ENCODE measurements around the gene CRYL1.
A peak's percentile ranks its signal among the peaks of the same experiment; 100 is the strongest.
"Not testable (repeated sequence)": the region's sequence is repeated elsewhere in the genome, so short reads cannot be mapped to it uniquely, and the experiment has no call there.

Gene CRYL1

GRCh38 chr13:20448470-20448869, 77.2 kb downstream of the CRYL1 start:
- DNase-seq (ENCODE audit: low spot score): no peak

DNA sequence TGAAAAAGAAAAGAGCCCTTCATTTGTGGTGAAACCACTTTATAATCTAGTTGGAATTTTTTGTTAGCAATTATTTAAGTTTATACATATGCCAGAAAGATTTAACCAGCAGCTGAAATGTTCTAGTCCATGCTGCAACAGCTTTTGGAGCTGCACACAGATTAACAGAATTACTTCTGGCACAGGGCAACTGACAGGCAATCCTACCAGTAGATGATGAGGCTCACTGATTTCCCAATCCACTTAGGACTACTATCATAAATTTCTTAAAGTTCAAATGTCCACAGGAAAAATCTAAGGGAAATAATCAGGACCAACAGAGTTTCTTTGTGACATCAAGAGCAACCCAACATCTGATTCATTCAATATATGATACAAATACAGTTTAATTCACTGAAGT, 78.8 kb downstream of the CRYL1 start:
- no peak for DNase-seq (ENCODE audit: low spot score)

DNA sequence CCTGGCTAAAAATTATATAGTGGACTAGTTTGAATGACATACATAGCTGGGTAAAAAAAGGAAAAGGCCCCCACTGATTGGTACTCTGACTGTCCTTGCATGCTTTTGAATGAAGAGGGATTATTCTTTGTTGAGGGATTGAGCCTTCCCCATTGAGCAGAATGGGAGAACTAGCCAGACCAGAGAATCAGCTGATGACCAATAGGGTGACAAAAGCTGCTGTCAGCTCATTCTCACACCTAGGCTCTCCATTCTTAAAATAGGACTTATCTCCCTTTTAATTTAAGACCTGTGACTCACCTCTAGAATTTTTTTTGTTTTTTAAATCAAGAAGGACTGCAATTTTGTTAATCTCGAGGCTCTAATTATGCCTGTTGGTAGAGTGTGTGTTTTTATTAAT, 79.3 kb downstream of the CRYL1 start:
- DNase-seq (ENCODE audit: low spot score): no peak

- no peak for DNase-seq (ENCODE audit: low spot score)
Observed at GRCh38 chr13:20442798-20443381, 82.8 kb downstream of the CRYL1 start.

- DNase-seq (ENCODE audit: low spot score): no peak
Observed at GRCh38 chr13:20442375-20442774, 83.3 kb downstream of the CRYL1 start.

DNA sequence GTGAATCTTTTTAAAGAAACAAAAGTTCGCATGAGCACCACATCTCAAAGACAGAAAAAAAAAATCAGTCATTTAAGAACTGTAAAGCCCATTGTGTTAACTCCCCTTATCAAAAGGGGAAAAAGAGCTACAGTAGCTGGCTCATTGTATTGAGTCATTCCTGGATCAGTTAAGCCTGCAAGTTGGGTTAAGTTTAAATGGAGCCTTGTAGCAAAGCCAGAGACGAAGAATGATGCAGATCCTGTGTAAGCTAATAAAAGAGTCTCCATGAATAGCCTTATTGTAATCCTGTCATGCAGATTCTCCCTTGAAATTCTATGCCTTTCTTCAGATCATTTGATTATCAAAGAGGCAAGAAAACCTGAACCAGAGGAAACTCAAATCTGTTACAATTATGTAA, 83.8 kb downstream of the CRYL1 start:
- DNase-seq (ENCODE audit: low spot score): peak; percentile 64

DNA sequence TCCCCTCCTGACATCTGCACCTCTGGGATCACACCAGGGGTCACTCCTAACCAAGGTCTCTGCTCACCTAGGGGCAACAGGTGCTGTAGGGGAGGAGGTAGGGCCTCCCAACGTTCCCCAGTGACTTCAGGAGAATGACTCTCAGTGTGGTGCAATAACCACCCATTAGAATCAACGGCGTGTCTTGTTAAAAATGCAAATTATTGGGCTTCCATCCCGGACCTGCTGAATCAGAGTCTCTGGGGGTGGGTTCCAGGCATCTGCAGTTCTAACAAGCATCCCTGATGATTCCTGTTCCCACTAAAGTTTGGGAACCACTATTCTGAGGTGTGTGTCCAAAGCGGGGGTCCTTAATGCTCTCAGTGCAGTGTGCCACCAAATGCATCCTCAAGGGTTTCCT, 84.6 kb downstream of the CRYL1 start:
- DNase-seq (ENCODE audit: low spot score): peak; percentile 65

DNA sequence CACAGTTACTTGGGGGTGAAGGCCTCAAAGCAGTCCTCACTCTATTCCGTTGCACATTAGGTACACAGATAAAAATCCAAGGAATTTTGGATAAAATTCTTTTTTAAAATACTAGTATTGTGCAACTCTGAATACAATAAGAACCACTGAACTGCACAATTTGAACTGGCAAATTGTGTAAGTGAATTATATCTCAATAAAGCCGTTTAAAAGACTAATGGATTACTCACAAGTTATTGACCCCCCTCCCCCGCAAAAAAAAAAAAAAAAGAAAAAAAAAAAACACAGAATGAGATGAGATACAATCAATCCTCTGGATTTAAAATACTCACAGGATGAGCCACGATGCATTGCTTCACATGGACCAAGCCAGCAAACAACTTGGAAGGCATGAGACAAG, 86.4 kb downstream of the CRYL1 start:
- DNase-seq (ENCODE audit: low spot score): no peak

- DNase-seq (ENCODE audit: low spot score): no peak
Observed at GRCh38 chr13:20438801-20439200, 86.9 kb downstream of the CRYL1 start.

GRCh38 chr13:20436505-20436904, 89.2 kb downstream of the CRYL1 start:
- DNase-seq (ENCODE audit: low spot score): peak; percentile 62

GRCh38 chr13:20435616-20436368, 89.9 kb downstream of the CRYL1 start:
- DNase-seq (ENCODE audit: low spot score): no peak

DNA sequence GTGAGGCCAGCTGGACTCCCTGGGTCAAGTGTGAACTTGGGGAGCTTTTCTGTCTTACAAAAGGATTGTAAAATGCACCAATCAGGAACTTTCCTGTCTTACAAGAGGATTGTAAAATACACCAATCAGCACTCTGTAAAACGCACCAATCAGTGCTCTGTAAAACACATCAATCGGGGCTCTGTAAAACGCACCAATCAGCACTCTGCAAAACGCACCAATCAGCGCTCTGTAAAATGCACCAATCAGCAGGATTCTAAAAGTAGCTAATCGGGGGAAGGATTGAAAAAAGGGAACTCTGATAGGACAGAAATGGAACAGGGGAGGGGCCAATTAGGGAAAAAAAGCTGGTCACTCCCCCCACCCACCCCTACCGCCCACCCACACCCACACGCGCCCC, 91.4 kb downstream of the CRYL1 start:
- DNase-seq (ENCODE audit: low spot score): not testable (repeated sequence)

DNA sequence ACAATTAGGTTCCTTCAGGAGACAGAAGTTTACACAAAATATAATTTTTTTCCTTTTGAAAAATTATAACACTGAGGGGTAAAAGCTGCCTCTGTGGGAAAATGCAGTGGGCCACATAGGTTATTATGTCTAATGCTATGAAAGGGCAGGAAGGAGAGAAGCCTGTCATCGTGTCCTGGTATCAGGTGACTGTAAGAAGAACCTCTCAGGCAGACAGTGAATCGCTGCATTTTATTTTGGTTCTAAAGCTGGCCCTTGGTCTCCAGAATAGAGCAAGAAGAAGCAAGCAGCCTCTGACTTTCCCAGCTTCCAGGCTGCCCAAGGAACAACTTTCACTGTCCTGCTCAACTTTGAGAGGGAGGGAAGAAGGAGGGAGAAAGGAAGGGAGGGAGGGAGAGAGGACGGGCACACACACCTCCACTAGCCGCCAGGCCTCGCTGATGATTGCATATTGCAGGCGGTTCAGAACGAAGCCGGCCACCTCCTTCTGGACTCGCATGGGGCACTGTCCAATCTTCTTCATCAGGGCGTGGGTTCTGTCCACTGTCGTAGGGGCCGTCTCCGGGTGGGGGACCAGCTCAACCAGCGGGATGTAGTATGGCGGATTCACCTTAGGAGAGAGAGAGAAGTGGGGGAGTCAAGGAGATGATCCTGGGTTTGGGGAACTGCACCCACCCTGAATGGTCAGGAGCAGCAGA, 93.8 kb downstream of the CRYL1 start:
- no peak for DNase-seq (ENCODE audit: low spot score)

DNA sequence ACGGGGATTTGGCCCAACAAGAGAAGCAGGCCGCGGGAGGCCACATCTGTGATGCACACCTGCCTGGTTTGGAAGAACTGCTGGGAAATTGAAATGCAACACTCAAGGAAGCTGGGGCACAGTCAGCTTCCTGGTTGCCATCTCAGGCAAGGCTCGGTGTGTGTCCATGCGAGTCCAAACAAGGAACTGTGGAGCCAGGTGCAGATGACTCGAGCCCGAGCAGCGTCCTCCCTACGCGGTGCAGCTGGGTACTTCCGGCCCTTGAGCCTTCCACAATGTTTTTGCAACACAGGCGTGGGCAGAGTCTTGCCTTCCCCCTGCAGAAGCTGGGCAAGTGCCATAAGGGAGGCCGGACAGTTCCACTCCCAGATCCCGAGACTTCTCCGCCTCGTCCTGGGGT, 94.6 kb downstream of the CRYL1 start:
- DNase-seq (ENCODE audit: low spot score): no peak

DNA sequence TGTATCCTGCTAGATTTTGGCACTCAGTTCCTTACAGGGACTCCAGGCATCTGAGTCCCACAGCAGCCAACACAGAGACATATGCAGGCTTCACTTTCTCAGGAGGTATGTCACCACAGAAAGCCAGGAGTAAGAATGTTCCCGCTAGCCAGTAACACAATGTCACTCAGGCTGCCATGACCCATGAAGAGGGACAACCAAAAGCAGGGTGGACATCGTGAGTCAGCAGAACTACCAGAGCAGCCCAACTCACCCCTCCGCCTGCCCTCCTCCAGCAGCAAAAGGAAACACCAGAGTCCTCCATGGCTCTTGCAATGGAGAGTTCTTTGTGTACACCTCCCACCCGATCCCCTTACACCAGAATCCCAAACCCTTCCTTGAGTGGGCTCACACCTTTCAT, 95.4 kb downstream of the CRYL1 start:
- no peak for DNase-seq (ENCODE audit: low spot score)

GRCh38 chr13:20429682-20430081, 96.0 kb downstream of the CRYL1 start:
- DNase-seq (ENCODE audit: low spot score): no peak

DNA sequence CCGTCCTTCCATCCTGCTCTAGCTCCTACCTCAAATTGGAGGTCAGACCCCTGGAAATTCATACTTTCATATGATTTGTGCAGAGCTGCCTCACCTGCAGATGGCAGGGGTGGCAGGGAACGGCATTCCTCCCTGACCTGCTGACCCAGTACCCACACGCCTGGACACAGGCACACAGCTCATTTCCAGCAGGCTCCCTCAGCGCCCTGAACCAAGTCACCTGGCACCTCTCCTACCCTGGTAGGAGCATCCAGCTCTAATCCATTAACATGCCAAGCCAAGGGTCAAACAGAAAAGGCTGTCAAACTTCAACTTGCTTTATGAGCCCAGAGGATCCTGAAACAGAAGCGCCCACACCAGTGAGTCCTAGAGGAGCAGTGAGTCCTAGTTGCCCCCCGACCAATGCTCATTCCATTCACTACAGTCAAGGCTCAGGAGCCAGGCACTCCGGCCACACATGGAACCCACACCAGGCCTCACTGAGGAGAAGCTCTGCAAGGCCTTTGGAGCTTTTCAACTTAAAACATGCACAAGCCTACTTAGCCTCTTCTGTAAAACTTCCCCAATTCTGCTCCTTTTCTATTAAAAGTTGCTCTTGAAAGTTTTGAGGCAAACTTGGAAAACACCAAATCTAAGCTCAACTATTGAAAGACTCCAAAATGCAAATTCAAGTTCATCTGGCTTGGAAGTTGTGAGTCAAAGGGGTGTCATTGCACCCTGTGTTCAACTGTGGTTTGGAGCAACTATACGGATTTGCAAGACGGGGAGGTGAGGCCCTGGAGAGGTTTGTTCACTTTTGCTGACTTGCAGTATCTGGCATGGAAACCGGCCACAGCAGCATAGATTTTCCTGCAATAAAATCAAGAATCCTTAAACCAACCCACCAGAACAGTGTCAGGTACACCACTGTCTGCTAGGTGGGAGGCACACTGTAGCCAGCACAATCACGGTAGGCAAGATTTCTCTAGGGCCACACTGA, 96.7 kb downstream of the CRYL1 start:
- no peak for DNase-seq (ENCODE audit: low spot score)

DNA sequence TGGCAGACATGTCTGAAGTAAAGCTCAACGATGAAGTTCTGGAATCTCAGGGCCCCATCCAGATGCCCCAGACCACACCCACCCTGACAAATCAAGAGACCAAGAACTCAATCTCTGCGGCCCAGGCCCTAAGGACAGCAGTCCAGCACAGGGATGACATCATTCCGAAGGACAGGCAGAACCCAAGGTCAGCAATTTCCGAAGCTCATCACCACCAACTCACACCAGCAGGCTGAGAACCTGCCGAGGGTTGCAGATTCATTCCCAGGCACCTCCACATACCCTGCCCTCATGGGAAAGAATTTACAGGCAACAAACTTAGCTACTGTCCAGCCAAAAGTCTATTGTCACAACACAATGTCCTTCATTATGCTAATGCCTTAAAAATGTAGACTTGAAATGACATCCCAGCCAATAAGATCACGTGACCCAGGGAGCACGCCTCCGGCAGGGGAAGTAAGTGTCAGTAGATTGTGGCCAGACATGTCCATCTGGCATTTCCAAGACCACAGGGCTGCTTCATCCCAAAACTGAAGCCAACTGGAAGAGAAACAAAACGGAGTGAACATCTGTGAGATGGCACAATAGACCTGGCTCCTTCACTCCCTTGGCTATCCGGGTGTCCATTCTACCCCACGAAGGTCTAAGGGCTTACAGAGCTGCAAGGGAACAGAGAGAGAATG, 98.8 kb downstream of the CRYL1 start:
- no peak for DNase-seq (ENCODE audit: low spot score)

- DNase-seq (ENCODE audit: low spot score): no peak
Observed at GRCh38 chr13:20425819-20426219, 99.8 kb downstream of the CRYL1 start.

GRCh38 chr13:20424949-20425348, 100.7 kb downstream of the CRYL1 start:
- no peak for DNase-seq (ENCODE audit: low spot score)

DNA sequence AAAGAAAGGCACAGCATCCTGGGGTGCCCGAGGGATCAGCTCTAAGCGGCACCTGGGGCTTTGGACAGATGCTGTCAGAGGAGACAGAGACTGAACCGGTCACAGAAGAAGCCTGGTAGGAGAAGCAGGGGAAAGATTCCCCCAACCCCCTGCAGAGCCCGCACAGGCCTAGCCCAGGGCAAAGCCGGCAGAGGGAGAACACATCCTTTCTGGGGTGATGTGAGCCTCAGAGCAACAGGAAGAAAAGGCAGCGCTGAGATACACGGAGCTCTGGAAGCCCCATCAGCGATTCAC, 101.2 kb downstream of the CRYL1 start:
- no peak for DNase-seq (ENCODE audit: low spot score)

- DNase-seq (ENCODE audit: low spot score): no peak
Observed at GRCh38 chr13:20422362-20422761, 103.3 kb downstream of the CRYL1 start.
